Activated naive CD4-positive, alpha-beta T cell (primary cell): ENCODE results near the gene GOT1.

ENCODE experiments used
- DNase-seq, 4 experiments: peaks; one replicate each; lab custom pipeline; 2025; lab: John Stamatoyannopoulos, UW

The GOT1 gene

DNA sequence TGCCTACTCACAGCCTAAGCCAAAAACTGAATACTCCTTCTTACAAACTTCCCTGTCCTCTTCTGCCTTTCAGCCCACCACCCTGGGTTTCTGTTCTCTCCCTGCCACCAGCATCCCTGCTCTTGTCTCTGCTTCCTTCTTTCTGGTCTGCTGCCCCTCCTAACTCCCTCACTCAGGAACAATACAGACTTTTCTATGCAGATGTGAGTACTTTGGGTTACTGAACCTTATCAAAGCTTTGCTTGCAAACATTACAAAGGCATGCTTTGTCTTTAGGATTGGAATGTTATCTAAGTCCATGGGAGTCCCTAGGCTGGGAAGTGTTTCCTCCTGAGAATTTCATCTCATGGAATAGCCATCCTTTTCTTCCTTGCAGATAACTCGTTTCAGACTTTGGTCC, 72.3 kb downstream of the GOT1 start:
- DNase-seq = no peak

DNA sequence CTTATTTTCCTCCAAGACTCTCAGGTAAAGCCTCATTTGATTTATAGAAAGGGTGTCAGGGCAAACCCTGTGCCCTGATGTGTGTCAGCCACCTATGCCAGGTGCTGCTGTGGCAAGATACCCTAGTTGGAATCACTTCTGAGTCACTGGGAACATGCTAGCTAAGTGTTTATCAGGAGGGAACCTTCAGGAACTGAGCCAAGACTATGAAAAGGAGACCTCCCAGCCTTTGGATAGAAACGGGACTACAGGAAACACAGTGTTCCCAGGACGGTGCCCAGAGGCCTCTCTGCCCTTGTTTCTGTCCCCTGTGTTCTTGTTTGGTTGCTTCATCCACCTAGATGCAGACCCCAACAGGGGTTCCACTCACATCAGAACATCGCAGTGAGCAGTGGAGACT, 72.7 kb downstream of the GOT1 start:
- no peak for DNase-seq

GRCh38 chr10:99353182-99353581, 77.2 kb downstream of the GOT1 start:
- DNase-seq = no peak

DNA sequence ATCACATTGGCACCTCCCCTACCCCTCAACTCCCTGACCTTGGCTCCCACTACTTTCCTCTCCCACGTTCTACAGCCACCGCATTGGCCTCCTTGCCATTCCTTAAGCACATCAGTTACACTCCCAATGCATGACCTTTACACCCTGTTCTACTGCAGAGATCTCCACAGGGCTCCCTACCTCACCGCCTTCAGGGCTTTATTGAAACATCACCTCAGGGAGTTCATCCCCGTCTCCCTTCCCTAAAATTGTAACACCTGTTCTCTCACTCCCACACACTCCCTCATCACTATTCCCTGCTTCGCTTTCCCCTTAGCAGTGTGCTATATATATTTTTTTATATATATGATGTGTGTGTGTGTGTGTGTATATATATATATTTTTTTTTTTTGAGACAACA, 82.8 kb downstream of the GOT1 start:
- no peak for DNase-seq
